Nucleus accumbens (tissue), 56 donors: ENCODE results near the gene PLA2G2C.
A peak's percentile ranks its signal among the peaks of the same experiment; 100 is the strongest.
"Not testable (repeated sequence)": the region's sequence is repeated elsewhere in the genome, so short reads cannot be mapped to it uniquely, and the experiment has no call there.

Experiments used
- DNase-seq, 56 donors: peaks; one replicate each; lab custom pipeline; 2025; lab: John Stamatoyannopoulos, UW

PLA2G2C gene

DNA sequence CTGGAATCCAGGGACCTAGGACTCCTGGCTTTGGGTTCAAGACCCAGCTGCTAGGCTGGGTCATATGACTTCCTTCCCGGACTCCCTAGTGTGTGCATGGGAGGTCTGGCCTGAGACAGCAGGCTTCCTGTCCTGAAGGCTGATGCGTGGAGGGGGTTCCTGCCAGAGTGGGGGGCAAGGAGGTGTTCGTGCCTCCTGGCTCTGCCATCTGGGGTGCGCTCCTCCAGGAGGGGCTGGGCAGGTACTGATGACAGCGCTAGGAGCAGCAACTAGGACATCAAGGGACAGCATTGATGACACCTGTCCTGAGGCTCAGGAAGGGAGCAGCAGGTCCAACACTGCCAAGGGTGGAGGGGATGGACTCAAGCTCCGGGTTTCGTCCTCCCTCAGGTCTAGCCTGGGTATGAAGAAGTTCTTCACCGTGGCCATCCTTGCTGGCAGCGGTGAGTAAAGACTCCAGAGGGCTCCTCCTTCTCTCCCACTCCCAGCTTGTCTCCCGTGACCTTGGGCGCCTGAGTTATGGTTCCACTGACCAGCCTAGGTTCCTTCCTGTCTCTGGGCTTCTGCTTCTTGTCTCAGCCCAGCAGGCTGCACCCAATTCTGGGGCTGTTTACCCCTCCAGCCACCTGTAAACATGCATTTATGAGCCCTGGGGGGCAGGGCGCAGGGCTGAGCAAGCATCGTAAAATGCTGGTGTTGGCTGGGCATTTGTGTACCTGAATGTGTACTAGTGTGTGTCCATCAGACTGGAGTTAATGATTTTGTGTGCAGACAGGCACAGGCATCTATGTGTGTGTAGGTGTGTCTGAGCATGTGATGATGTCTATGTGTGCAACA, 46.3 kb downstream of the PLA2G2C start:
- no peak for DNase-seq

DNA sequence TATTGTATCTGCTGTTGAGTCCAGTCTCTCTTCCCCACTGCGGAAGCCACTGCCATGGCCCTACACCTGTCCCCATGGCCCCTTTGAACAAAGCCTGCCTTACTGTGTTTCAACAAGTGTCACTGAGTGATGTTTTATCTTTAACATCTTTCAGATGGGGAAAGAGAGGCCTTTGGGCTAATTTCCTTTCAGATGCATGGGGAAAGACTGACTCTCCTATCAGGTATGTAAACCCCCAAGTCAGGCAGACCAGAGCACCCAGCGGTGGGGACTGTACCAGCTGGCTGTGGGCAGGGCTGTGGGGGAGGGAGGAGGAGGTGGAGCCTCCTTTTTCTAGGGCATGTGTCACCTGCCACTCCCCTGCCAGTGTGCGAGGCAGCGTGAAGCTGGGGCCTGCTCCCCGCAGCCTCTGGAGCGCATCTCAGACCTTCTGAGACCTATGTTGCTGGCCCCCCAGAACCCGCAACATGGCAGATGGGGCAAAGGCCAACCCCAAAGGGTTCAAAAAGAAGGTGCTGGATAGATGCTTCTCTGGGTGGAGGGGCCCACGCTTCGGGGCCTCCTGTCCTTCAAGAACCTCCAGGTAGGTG, 47.3 kb downstream of the PLA2G2C start, which contains the start of gene PLA2G2F:
Gene PLA2G2F (plus strand): TSS at position 363 of the 590 bp plus-strand sequence. CDS start 105 bp downstream, at position 468.
- DNase-seq: no peak

DNA sequence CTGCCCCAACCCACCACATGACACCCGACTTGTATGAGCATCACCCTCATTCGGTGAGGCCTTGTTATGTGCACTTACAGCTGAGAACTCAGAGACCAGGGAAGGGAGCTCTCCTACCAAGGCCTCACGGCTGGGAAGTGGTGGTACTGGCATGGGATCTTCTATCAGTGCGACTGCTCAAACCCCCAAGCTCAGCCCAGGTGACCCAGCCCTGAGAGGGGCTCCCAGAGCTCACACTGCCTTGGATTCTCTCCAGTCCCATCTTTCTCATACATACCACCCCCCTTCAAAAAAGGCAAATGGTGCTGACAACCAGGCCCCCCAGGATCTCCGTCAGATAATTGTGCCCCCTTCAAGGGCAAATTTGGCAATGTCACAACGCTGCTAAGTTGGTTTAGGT, 48.0 kb downstream of the PLA2G2C start:
- no peak for DNase-seq

DNA sequence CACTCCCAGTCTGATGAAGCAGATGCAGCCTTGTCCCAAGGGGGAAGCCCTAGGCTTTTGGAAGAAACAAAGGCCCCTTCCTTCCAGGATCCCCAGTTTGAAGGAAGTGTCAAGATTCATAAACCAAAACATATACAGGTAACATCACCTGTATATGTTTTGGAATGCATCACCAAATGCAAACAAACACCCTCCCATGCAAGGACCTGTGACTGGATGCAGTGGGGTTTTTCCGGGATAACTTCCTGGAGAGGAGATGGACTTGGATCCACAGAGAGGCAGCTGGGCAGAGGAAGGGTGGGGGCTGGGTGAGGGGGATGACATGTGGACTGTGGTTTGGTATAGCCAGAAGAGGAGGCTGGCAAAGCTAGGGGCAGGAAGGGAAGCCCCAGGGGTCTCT, 48.7 kb downstream of the PLA2G2C start:
- no peak for DNase-seq

DNA sequence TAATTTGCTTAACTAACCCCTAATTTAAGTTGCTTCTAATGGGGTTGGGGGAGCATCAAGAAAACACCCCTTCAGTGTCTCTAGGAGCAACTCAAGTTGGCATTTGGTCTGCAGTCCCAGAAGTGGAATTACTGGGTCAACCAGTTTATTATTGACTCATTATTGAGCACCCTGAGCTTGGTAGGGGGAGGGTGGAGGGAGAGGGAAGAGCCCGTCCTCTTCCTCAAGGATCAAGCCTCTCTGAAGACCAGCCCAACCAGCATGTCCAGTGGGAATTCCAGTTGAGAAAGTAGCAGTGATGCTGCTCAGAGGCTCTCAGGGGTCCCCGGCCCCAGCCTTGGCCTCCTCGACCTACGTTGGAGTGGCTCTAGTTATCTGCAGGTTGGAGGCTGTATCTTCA, 49.3 kb downstream of the PLA2G2C start:
- DNase-seq: no peak

DNA sequence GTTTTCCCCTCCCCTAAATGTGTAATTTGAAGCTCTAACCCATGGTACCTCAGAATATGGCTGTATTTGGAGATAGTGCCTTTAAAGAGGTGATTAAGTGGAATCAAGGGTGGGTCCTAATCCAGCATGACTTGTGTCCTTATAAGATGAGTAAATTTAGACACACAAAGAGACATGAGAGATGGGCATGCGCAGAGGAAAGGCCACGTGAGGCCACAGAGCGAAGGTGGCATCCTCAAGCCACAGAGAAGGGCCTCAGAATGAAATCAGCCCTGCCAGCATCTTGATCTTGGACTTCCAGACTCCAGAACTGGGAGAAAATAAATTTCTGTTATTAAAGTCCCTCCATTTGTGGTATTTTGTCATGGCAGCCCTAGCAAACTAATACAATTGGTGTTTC, 50.1 kb downstream of the PLA2G2C start:
- DNase-seq: no peak

DNA sequence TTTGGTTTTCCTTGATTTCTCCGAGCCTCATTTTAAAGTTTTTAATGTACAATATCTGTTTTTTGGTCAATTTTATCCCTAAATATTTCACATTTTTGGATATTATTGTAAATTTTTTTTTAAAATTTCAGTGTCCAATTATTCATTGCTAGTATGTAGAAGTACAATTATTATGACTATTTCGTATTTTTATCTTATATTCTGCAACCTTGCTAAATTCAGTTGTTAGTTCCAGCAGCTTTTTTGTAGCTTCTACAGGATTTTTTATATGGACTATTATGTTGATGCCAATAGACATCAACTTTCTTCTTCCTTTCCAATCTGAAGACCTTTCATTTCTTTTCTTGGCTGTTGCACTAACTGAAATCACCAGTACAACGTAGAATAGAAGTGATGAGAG, 51.3 kb downstream of the PLA2G2C start:
- no peak for DNase-seq

DNA sequence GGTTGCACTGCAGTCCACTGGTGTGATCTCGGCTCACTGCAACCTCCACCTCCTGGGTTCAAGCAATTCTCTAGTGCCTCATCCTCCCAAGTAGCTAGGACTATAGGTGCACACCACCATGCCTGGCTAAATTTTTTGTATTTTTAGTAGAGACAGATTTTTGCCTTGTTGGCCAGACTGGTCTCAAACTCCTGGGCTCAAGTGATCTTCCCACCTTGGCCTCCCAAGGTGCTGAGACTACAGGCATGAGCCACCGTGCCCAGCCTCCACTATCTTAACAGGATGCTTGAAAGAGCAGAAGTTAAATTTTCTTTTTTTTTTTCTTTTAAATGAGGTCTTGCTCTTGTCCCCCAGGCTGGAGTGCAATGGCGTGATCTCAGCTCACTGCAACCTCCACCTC, 55.8 kb downstream of the PLA2G2C start:
- not testable (repeated sequence) for DNase-seq

DNA sequence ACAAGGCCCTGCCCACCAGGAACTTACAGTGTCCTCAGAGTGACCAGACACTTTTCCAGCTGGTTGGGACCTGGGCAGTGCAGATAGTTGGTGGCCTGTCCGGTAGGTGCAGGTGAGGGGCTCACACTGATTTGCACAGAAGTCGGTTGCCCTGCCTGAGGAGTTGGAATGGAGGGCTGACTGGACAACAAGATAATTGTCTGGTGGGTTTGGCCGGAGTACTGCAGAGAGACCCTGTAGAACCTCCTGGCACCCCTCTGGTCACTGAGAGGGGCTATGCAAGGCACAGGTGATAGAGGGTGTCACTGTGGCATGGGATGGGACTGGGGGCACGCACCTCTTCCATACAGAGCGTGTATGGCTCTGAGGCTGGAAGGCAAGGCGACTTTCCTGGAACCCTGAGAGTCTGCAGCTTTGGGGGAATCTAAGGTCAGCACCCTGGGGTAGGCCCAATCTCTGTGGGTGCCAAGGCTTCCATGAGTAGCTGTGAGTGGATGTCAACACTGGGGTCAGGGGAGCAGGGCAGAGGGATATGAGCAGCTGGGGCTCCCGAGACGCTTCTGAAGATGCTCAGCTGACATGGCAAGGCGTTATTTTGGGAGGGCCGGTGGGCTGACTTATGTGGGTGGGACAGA, 59.4 kb downstream of the PLA2G2C start:
- DNase-seq: no peak

DNA sequence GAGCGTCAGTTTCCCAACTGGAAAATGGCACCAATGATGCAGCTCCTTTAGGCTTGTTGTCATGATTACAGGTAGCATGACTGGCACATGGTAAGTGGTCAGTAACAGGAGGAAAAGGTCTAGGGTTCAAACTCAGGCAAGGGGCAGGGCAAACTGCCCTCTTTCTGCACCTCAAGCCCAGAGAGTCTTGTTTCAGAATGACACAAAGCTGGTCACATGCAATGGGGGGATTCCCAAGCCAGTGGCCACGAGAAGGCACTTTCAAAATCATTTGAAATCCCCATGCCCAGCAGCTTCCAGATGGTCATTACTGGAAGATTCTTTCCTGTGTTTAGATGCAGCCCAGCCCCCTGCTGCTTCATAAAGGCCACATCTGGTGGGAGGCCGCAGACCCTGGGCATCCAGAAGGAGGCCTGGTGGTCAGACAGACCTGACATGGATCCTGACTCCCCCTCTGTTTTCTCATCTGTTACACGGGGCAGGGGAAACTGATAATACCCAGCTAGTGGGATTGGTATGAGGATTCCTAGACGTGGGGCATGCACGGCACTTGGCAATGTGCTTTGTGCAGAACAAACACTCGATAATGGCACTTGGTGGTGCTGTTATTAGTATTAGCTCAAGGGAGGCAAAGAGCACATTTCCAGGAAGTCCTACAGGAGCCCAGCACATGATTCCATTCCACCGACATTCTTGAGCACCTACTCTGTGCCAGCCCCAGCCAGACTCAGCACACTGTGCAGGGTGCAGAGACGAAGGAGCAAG, 60.1 kb downstream of the PLA2G2C start:
- no peak for DNase-seq

DNA sequence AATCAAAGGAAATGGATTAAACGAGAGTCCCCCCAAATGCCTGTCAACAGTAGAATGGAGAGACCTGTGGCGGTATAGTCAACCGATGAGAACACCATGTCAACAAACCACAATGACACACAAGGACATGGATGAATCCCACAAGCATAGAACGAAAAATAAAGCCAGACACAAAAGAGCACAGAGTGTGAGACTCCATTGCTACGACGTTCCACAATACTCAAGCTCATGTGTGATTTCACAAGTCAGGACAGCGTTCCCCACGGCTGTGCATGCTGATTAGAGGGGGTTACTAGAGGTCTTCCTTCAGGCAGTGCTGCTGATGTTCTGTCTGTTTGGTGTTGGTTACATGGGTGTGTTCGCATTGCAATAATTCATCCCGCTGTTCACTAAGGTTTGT, 61.2 kb downstream of the PLA2G2C start:
- no peak for DNase-seq

DNA sequence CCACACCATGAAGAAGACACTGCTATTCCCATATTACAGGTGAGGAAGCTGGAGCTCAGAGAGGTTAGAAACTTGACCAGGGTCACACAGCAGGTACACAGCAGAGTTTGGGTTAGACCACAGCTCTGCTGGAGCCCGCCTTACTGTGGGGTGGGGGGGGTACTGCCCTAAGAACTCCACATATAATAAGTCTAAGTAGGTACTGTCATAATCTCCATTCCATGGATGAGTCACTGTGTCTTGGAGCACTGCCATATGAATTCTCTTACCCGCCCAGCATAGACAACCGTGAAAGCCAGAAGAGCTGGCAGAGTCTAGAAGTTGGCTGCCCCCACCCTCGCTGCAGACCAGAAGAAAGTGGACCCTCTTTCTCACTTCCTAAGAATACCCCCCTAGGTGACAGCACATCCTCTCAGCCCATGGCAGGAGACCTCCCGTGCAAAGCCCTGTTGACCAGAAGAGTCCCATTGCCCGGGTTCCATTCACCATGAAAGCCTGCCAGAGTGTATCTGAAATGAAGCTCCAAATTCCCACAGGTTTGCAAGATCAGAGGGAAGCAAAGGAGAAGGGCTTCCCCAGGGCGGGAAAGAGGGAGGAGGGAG, 61.8 kb downstream of the PLA2G2C start:
- peak in 1 of 56 donors; percentile 8 for DNase-seq

DNA sequence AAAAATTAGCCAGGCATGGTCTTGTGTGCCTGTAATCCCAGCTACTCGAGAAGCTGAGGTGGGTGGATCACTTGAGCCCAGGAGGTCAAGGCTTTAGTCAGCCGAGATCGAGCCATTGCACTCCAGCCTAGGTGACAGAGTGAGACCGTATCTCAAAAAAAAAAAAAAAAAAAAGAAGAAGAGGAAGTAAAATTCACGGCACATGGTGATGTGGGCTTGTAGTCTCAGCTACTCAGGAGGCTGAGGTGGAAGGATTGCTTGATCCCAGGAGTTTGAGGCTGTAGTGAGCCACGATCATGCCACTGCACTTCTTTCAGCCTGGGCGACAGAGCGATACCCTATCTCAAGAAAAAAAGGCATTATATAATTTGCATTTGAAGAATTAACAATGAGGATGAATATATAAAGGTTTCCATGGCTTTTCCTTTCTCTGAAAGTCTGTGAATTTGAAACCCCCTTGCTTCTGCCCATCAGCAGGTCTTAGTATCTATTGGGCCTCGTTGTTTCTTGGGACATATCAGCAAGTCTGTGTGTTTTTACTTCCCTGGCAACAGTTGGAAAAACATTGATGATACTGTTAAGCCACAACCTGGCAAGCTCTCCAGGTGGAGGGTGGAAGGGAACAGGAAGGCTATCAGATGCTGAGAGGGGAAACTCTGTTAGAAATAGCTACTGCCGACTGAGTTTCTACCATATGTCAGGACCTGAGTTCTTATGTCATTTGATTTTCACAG, 62.4 kb downstream of the PLA2G2C start:
- DNase-seq: no peak

DNA sequence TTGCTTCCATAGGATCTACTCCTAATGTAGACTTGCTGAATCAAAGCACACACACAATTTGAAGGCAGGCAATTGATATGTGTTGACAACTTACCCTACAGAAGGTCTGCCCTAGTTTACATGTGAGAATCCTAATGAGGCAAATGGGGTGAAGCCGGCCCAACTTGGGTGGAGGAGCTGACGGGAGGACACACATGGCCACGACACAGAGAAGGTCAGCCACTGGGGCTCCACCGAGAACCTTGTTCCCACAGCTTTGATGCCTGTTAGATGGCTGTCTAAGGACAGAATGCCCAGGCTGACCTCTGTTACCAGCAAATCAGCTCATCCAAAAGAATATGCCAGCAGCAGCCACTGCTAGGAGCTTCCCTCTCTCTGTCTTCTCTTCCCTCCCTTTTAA, 65.5 kb downstream of the PLA2G2C start:
- DNase-seq: no peak

DNA sequence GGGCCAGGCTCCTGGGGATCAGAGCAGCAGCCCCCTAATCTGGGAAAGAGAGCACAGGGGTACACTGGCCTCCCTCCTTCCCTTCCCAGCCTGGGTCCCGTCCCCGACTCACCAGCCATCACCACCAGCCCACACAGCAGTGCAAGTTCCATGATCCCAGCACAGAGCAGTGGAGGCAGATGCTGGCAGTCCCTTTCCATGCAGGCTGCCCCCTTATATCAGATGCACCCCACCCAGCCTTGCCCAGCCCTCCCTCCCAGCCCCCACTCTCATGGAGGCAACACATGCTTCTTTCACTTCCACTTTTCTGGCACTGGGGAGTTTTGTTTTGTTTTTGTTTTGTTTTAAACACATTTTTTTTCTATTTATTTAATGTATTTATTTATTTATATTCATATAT, 67.0 kb downstream of the PLA2G2C start, which contains the start of gene PLA2G2D:
Gene PLA2G2D (minus strand): TSS at position 190 of the 400 bp plus-strand sequence. CDS start 38 bp downstream, at position 152.
- no peak for DNase-seq

DNA sequence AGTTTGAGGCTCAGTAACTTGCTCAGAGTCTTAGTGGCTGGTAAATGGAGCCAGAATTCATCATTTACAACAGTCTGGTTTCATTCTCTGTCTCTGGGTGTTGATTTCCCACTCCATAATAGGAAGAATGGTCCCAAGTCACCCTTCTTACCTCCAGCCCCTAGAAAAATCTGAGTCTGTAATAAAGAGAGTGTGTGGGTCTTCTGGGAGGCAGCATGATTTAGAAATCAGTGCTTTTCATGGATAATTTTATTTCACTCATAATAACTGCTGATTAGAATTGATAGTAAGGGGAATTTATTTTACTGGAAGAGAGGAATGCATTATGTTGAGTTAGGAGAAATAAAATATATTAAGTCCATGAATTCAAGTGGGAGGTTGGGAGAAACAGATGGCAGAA, 69.1 kb downstream of the PLA2G2C start:
- no peak for DNase-seq

DNA sequence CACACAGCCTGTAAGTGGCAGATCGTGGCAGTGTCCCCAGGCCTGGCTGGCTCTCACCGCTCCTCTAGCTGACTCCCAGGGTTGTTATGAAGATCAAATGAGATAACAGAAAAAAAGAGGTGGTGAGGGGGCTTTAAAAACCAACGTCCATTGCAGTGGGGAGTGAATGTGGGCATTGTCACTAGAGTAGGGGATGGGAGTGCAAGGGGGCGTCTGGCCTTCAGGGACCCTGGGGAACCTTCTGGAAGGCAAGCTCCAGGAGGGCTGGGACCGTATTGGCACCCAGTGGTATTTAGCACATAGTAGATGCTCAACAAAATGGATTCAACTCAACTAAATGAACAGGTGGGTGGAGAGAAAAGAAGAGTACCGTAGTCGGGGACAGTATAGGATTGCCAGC, 70.4 kb downstream of the PLA2G2C start:
- DNase-seq: no peak

DNA sequence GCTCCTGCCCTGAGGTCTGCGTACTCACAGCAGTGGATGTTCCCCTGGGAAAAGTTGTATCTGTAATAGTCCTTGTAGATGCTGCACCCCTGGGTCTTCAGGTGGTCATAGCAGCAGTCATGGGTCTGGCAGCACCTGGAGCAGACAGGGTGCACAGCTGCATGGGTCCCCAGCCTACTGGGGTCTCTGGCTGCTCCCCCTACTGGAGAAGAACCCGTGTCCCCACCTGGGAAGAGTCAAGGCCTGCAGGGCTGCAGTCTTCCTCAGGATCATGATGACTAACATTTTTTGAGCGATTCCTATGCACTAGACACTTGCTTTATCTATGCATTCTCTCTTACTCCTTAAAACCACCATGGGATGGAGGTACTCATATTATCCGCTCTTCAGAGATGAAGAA, 70.8 kb downstream of the PLA2G2C start:
- no peak for DNase-seq

DNA sequence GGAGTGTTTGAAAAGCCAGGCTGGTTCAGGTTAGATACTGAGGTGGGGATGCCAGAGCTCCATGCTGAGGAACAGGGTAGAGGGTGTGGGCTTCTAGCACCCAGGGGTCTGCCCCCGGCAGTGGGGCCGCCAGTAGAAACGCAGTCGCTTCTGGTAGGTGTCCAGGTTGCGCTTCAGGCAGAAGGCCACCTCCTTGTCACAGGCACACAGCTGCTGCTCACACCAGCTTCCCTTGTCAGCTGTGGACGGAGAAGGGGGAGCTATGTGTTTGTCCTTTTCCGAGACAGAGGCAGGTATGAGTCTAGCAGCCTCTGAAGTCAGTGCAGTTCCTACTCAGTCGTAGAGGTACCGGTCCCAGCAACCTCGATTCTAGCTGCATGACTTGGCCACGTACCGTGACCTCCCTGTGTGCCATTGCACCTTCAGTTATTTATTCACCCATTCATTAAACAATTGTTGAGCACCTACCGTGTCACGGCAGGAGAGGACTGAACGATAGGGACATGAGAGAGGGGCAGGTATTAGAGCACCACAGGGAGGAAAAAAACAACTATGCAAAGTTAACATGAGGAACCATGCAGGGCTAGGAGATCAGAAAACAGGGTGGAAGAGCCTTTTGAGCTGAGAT, 72.2 kb downstream of the PLA2G2C start:
- DNase-seq: no peak
